Measurements from ENCODE around the gene NR5A1. TPM values are rescaled to one million over a fixed set of nuclear protein-coding genes. Genes with fewer than 3 reads are reported as not detected.

Gene NR5A1
- total and polyA plus RNA-seq, 2 experiments from 2014 or later = 0.21 TPM; not detected in 1

DNA sequence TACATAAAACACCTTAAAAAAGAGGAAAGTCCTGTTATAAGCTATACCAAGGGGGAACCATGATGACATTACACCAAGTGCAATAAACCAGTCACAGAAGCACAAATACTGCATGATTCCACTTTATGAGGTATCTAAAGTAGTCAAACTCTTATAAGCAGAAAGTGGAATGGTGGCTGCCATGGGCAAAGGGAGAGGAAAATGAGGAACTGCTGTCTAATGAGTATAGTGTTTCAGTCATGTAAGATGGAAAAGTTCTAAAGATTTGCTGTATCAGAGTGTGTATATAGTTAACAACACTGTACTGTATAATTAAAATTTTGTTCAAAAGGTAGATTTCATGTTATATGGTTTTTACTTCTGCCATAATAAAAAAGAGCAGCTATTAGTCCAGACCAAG lies 34.6 kb upstream of the NR5A1 start (continued):
- TF ChIP-seq, protein P1, sequence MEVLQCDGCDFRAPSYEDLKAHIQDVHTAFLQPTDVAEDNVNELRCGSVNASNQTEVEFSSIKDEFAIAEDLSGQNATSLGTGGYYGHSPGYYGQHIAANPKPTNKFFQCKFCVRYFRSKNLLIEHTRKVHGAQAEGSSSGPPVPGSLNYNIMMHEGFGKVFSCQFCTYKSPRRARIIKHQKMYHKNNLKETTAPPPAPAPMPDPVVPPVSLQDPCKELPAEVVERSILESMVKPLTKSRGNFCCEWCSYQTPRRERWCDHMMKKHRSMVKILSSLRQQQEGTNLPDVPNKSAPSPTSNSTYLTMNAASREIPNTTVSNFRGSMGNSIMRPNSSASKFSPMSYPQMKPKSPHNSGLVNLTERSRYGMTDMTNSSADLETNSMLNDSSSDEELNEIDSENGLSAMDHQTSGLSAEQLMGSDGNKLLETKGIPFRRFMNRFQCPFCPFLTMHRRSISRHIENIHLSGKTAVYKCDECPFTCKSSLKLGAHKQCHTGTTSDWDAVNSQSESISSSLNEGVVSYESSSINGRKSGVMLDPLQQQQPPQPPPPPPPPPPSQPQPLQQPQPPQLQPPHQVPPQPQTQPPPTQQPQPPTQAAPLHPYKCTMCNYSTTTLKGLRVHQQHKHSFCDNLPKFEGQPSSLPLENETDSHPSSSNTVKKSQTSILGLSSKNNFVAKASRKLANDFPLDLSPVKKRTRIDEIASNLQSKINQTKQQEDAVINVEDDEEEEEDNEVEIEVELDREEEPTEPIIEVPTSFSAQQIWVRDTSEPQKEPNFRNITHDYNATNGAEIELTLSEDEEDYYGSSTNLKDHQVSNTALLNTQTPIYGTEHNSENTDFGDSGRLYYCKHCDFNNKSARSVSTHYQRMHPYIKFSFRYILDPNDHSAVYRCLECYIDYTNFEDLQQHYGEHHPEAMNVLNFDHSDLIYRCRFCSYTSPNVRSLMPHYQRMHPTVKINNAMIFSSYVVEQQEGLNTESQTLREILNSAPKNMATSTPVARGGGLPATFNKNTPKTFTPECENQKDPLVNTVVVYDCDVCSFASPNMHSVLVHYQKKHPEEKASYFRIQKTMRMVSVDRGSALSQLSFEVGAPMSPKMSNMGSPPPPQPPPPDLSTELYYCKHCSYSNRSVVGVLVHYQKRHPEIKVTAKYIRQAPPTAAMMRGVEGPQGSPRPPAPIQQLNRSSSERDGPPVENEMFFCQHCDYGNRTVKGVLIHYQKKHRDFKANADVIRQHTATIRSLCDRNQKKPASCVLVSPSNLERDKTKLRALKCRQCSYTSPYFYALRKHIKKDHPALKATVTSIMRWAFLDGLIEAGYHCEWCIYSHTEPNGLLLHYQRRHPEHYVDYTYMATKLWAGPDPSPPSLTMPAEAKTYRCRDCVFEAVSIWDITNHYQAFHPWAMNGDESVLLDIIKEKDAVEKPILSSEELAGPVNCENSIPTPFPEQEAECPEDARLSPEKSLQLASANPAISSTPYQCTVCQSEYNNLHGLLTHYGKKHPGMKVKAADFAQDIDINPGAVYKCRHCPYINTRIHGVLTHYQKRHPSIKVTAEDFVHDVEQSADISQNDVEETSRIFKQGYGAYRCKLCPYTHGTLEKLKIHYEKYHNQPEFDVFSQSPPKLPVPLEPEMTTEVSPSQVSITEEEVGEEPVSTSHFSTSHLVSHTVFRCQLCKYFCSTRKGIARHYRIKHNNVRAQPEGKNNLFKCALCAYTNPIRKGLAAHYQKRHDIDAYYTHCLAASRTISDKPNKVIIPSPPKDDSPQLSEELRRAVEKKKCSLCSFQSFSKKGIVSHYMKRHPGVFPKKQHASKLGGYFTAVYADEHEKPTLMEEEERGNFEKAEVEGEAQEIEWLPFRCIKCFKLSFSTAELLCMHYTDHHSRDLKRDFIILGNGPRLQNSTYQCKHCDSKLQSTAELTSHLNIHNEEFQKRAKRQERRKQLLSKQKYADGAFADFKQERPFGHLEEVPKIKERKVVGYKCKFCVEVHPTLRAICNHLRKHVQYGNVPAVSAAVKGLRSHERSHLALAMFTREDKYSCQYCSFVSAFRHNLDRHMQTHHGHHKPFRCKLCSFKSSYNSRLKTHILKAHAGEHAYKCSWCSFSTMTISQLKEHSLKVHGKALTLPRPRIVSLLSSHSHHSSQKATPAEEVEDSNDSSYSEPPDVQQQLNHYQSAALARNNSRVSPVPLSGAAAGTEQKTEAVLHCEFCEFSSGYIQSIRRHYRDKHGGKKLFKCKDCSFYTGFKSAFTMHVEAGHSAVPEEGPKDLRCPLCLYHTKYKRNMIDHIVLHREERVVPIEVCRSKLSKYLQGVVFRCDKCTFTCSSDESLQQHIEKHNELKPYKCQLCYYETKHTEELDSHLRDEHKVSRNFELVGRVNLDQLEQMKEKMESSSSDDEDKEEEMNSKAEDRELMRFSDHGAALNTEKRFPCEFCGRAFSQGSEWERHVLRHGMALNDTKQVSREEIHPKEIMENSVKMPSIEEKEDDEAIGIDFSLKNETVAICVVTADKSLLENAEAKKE (CRISPR knock-in tag; IDR thresholded peaks at IDR 0.05) = no peak
- TF ChIP-seq ZNF114 (CRISPR knock-in tag; IDR thresholded peaks at IDR 0.05) (no peak), EZH2 (IDR thresholded peaks at IDR 0.05; ENCODE audit: low read depth, unreplicated experiment) (no peak), JUNB (IDR thresholded peaks at IDR 0.05; ENCODE audit: unreplicated experiment) (no peak)
- TF ChIP-seq, protein P2, sequence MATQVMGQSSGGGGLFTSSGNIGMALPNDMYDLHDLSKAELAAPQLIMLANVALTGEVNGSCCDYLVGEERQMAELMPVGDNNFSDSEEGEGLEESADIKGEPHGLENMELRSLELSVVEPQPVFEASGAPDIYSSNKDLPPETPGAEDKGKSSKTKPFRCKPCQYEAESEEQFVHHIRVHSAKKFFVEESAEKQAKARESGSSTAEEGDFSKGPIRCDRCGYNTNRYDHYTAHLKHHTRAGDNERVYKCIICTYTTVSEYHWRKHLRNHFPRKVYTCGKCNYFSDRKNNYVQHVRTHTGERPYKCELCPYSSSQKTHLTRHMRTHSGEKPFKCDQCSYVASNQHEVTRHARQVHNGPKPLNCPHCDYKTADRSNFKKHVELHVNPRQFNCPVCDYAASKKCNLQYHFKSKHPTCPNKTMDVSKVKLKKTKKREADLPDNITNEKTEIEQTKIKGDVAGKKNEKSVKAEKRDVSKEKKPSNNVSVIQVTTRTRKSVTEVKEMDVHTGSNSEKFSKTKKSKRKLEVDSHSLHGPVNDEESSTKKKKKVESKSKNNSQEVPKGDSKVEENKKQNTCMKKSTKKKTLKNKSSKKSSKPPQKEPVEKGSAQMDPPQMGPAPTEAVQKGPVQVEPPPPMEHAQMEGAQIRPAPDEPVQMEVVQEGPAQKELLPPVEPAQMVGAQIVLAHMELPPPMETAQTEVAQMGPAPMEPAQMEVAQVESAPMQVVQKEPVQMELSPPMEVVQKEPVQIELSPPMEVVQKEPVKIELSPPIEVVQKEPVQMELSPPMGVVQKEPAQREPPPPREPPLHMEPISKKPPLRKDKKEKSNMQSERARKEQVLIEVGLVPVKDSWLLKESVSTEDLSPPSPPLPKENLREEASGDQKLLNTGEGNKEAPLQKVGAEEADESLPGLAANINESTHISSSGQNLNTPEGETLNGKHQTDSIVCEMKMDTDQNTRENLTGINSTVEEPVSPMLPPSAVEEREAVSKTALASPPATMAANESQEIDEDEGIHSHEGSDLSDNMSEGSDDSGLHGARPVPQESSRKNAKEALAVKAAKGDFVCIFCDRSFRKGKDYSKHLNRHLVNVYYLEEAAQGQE (IDR thresholded peaks at IDR 0.05; ENCODE audit: unreplicated experiment) = no peak

DNA sequence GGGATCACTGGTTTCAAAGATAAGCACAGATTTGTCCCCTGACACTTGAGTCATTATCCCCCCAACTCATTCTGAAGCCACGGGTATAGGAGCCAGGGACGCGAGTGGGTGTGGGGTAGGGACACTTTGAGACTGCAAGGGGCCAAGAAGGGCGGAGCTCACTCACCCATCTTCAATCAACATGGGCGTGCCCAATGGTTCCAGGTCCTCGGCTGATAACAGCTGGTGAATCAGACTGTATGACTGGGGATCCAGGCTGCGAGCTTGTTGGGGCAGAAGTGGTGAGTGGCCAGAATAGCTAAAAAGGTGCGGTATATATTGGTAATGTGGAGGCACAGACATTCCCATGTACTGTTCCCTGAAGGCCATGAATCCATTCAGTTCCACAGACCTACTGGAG lies 30.7 kb upstream of the NR5A1 start:
- no peak overlapping the region for H3K4me3 ChIP-seq
- no peak overlapping the region for H3K4me2 ChIP-seq
- Mint-ChIP-seq H3K9me3 (no peaks in the 10 kb centered on the region), H3K4me1 (0 out of 3 replicates have a peak, but pooled peaks cover 2% of the 10 kb centered on the region), H3K36me3 (ENCODE audit: low read depth) (peaks cover 62% of the 10 kb centered on the region), H3K4me3 (no peak overlapping the region), H3K27ac (no peak overlapping the region), H3K27me3 (ENCODE audit: insufficient read depth, low read depth, poor library complexity) (peaks cover 5% of the 10 kb centered on the region)
- H4K20me1 ChIP-seq (replicated peaks; ENCODE audit: insufficient read depth) = no peaks in the 10 kb centered on the region
- no peaks in the 10 kb centered on the region for H3K79me2 ChIP-seq (replicated peaks; ENCODE audit: insufficient read depth)
- peaks cover 8% of the 10 kb centered on the region; the same call in 1 of the 2 replicates for H3K36me3 ChIP-seq (ENCODE audit: insufficient read depth)
- no peaks in the 10 kb centered on the region for H3K27me3 ChIP-seq (ENCODE audit: insufficient read depth)
- H3K9me2 ChIP-seq (ENCODE audit: insufficient read depth) = no peaks in the 10 kb centered on the region
- H3K4me1 ChIP-seq (ENCODE audit: insufficient read depth) = no peaks in the 10 kb centered on the region
- no peak for DNase-seq (ENCODE audit: low spot score)
- H3K27ac ChIP-seq (ENCODE audit: low read depth) = no peak overlapping the region
- ATAC-seq = no peak
- H2AFZ ChIP-seq = no peak overlapping the region
- peaks cover 8% of the 10 kb centered on the region for H3F3A ChIP-seq (replicated peaks; ENCODE audit: low read depth)
- TF ChIP-seq, protein P3, sequence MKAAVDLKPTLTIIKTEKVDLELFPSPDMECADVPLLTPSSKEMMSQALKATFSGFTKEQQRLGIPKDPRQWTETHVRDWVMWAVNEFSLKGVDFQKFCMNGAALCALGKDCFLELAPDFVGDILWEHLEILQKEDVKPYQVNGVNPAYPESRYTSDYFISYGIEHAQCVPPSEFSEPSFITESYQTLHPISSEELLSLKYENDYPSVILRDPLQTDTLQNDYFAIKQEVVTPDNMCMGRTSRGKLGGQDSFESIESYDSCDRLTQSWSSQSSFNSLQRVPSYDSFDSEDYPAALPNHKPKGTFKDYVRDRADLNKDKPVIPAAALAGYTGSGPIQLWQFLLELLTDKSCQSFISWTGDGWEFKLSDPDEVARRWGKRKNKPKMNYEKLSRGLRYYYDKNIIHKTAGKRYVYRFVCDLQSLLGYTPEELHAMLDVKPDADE (IDR thresholded peaks at IDR 0.05) = no peak
- TF ChIP-seq CREB1 (CRISPR knock-in tag; IDR thresholded peaks at IDR 0.05; ENCODE audit: low read depth) (no peak), POLR2AphosphoS5 (IDR thresholded peaks at IDR 0.05; ENCODE audit: low read depth) (no peak), NANOG (IDR thresholded peaks at IDR 0.05; ENCODE audit: borderline replicate concordance) (no peak), ZNF331 (CRISPR knock-in tag; IDR thresholded peaks at IDR 0.05; ENCODE audit: low read depth) (no peak), EZH2phosphoT487 (IDR thresholded peaks at IDR 0.05; ENCODE audit: unreplicated experiment) (no peak)
- TF ChIP-seq, protein P2 (IDR thresholded peaks at IDR 0.05; ENCODE audit: unreplicated experiment) = no peak

Data from GM23338 (cell line).